SU-DHL-6 (cell line): ENCODE data around the gene EEF1A2.

Experiments used
- EZH2phosphoT487 ChIP-seq: fragments of 200-600 bp; sonication (generic), shearing (Covaris generic); conservative IDR thresholded peaks from 2 replicates; pipeline ENCODE4 v1.6.1; 2018; ENCODE audit warnings: mild to moderate bottlenecking, antibody characterized with exemption, low read length, moderate library complexity, mixed read lengths
- TF ChIP-seq, protein P1 (sequence below): fragments of 200-600 bp; sonication (generic); IDR thresholded peaks from one replicate; pipeline ENCODE4 v1.5.1; 2017; ENCODE audit warnings: antibody characterized with exemption, mild to moderate bottlenecking, low read length, moderate library complexity; ENCODE audit not compliant: insufficient read depth, poor library complexity, severe bottlenecking

DNA sequence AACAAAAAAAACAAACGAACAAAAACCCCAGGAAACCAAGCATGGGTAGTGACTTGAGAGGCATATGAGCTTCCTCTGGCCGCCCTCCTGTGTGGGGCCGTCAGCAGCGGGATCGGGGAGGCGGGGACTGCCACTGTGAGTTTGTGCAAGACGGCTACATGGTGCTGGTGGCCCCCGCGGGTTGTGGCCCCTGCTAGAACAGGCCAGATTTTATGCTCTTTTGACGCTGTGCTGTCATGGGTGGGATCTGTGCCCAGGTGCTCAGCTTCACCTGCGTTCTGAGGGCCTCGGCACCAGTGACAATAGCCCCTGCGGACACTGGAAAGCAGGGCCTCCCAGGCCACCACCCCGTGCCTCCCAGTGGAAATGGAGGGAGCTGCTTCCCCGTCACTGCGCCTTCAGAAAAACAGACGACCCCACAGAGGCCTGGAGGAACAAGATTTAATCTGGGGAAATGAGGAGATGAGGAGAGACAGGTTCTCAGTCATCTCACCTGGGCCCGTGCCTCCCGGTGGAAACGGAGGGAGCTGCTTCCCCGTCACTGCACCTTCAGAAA lies 21.7 kb downstream of the EEF1A2 start:
- TF ChIP-seq, protein P1, sequence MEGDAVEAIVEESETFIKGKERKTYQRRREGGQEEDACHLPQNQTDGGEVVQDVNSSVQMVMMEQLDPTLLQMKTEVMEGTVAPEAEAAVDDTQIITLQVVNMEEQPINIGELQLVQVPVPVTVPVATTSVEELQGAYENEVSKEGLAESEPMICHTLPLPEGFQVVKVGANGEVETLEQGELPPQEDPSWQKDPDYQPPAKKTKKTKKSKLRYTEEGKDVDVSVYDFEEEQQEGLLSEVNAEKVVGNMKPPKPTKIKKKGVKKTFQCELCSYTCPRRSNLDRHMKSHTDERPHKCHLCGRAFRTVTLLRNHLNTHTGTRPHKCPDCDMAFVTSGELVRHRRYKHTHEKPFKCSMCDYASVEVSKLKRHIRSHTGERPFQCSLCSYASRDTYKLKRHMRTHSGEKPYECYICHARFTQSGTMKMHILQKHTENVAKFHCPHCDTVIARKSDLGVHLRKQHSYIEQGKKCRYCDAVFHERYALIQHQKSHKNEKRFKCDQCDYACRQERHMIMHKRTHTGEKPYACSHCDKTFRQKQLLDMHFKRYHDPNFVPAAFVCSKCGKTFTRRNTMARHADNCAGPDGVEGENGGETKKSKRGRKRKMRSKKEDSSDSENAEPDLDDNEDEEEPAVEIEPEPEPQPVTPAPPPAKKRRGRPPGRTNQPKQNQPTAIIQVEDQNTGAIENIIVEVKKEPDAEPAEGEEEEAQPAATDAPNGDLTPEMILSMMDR, result no peak
- no peak for TF ChIP-seq EZH2phosphoT487
